Duodenal mucosa (tissue), 2 donors: ENCODE measurements around the gene EEF1AKMT3.
A peak's percentile ranks its signal among the peaks of the same experiment; 100 is the strongest.

Experiments used
- H3K27ac ChIP-seq: one replicate; pipeline ENCODE4 v1.7.0; 2013; ENCODE audit warnings: low read depth, low read length
- H3K27me3 ChIP-seq, 2 donors: one replicate each; pipeline ENCODE4 v1.7.0; 2013; ENCODE audit warnings: low read length in 2 of 2, control low read depth in 1 of 2; ENCODE audit not compliant: insufficient read depth in 2 of 2, control insufficient read depth in 1 of 2
- H3K36me3 ChIP-seq, 2 donors: one replicate each; pipeline ENCODE4 v1.7.0; 2013; ENCODE audit warnings: low read length in 2 of 2, control low read depth in 1 of 2; ENCODE audit not compliant: insufficient read depth in 2 of 2, control insufficient read depth in 1 of 2
- H3K4me1 ChIP-seq, 2 donors: one replicate each; pipeline ENCODE4 v1.7.0; 2013; ENCODE audit warnings: low read length in 2 of 2, control low read depth in 1 of 2; ENCODE audit not compliant: insufficient read depth in 2 of 2, control insufficient read depth in 1 of 2
- H3K4me3 ChIP-seq, 2 donors: one replicate each; pipeline ENCODE4 v1.7.0; 2013; ENCODE audit warnings: low read length in 2 of 2, low read depth in 1 of 2
- H3K9ac ChIP-seq, 2 donors: one replicate each; pipeline ENCODE4 v1.7.0; 2013; ENCODE audit warnings: low read length in 2 of 2, low read depth in 1 of 2
- H3K9me3 ChIP-seq, 2 donors: one replicate each; pipeline ENCODE4 v1.7.0; 2013; ENCODE audit warnings: low read length in 2 of 2, control low read depth in 1 of 2; ENCODE audit not compliant: control insufficient read depth in 1 of 2

EEF1AKMT3 gene

GRCh38 chr12:57782608-57783465 lies 10.4 kb downstream of the EEF1AKMT3 start, which contains the start of gene TSFM:
Gene TSFM, plus strand, starts transcription at chr12:57782787. Its CDS starts 15 bp downstream, at chr12:57782802.
- no peak within 1 kb of the TSS for H3K27ac ChIP-seq
- peaks cover 14 to 32% of the 10 kb centered on the region in 2 donors for H3K4me1 ChIP-seq
- no peaks in the 10 kb centered on the region for H3K27me3 ChIP-seq
- peaks cover 14 to 30% of the 10 kb centered on the region in 2 donors for H3K36me3 ChIP-seq
- no peaks in the 10 kb centered on the region for H3K9me3 ChIP-seq
- peak within 1 kb of the TSS; percentile 86 to 93 for H3K9ac ChIP-seq
- peak within 1 kb of the TSS; percentile 94 to 100 for H3K4me3 ChIP-seq

- H3K27ac ChIP-seq, result no peak overlapping the region
- H3K9ac ChIP-seq, result peak overlapping the region; percentile 86 to 93
- peaks cover 14 to 32% of the 10 kb centered on the region in 2 donors for H3K4me1 ChIP-seq
- peaks cover 16 to 33% of the 10 kb centered on the region in 2 donors for H3K36me3 ChIP-seq
- H3K9me3 ChIP-seq, result no peaks in the 10 kb centered on the region
- peak overlapping the region; percentile 94 to 100 for H3K4me3 ChIP-seq
- H3K27me3 ChIP-seq, result no peaks in the 10 kb centered on the region
Measured at GRCh38 chr12:57783466-57783801, 11.0 kb downstream of the EEF1AKMT3 start.

- Histone ChIP-seq H3K27ac (no peak overlapping the region), H3K9me3 (no peaks in the 10 kb centered on the region), H3K9ac (no peak overlapping the region), H3K4me3 (peak overlapping the region in 1 of 2 donors; percentile 4), H3K36me3 (peaks cover 16 to 37% of the 10 kb centered on the region in 2 donors), H3K4me1 (peaks cover 14 to 32% of the 10 kb centered on the region in 2 donors), H3K27me3 (no peaks in the 10 kb centered on the region)
Measured at GRCh38 chr12:57783861-57784260, 11.4 kb downstream of the EEF1AKMT3 start.

- H3K27me3 ChIP-seq, result no peaks in the 10 kb centered on the region
- H3K9ac ChIP-seq, result no peak overlapping the region
- H3K27ac ChIP-seq, result no peak overlapping the region
- H3K4me3 ChIP-seq, result no peak overlapping the region
- peaks cover 14 to 67% of the 10 kb centered on the region in 2 donors for H3K36me3 ChIP-seq
- H3K4me1 ChIP-seq, result no peaks in the 10 kb centered on the region
- no peaks in the 10 kb centered on the region for H3K9me3 ChIP-seq
Measured at GRCh38 chr12:57793920-57794319, 21.5 kb downstream of the EEF1AKMT3 start.

GRCh38 chr12:57795354-57795753 lies 22.9 kb downstream of the EEF1AKMT3 start:
- Histone ChIP-seq H3K4me1 (no peaks in the 10 kb centered on the region), H3K4me3 (no peak overlapping the region), H3K36me3 (peaks cover 14 to 63% of the 10 kb centered on the region in 2 donors), H3K27me3 (no peaks in the 10 kb centered on the region), H3K27ac (no peak overlapping the region), H3K9me3 (no peaks in the 10 kb centered on the region), H3K9ac (no peak overlapping the region)

GRCh38 chr12:57796996-57797395 lies 24.6 kb downstream of the EEF1AKMT3 start:
- H3K9ac ChIP-seq, result no peak overlapping the region
- peaks cover 11 to 64% of the 10 kb centered on the region in 2 donors for H3K36me3 ChIP-seq
- no peak overlapping the region for H3K4me3 ChIP-seq
- H3K27me3 ChIP-seq, result no peaks in the 10 kb centered on the region
- H3K27ac ChIP-seq, result no peak overlapping the region
- no peaks in the 10 kb centered on the region for H3K9me3 ChIP-seq
- H3K4me1 ChIP-seq, result no peaks in the 10 kb centered on the region

- Histone ChIP-seq H3K27ac (no peak overlapping the region), H3K27me3 (no peaks in the 10 kb centered on the region), H3K4me3 (no peak overlapping the region), H3K9ac (no peak overlapping the region), H3K4me1 (no peaks in the 10 kb centered on the region), H3K9me3 (no peaks in the 10 kb centered on the region), H3K36me3 (peaks cover 15 to 66% of the 10 kb centered on the region in 2 donors)
Measured at GRCh38 chr12:57797933-57798332, 25.5 kb downstream of the EEF1AKMT3 start.

- Histone ChIP-seq H3K36me3 (peaks cover 9 to 47% of the 10 kb centered on the region in 2 donors), H3K9ac (no peak overlapping the region), H3K27ac (no peak overlapping the region), H3K27me3 (no peaks in the 10 kb centered on the region), H3K9me3 (no peaks in the 10 kb centered on the region), H3K4me3 (no peak overlapping the region), H3K4me1 (no peaks in the 10 kb centered on the region)
Measured at GRCh38 chr12:57800965-57801364, 28.6 kb downstream of the EEF1AKMT3 start.

GRCh38 chr12:57802607-57803006 lies 30.2 kb downstream of the EEF1AKMT3 start:
- Histone ChIP-seq H3K4me3 (no peak overlapping the region), H3K36me3 (peaks cover 6 to 47% of the 10 kb centered on the region in 2 donors), H3K4me1 (no peaks in the 10 kb centered on the region), H3K27ac (no peak overlapping the region), H3K9ac (no peak overlapping the region), H3K9me3 (no peaks in the 10 kb centered on the region), H3K27me3 (no peaks in the 10 kb centered on the region)

- H3K4me3 ChIP-seq, result no peak overlapping the region
- no peak overlapping the region for H3K27ac ChIP-seq
- no peaks in the 10 kb centered on the region for H3K9me3 ChIP-seq
- peaks cover 13 to 50% of the 10 kb centered on the region in 2 donors for H3K36me3 ChIP-seq
- H3K9ac ChIP-seq, result no peak overlapping the region
- no peaks in the 10 kb centered on the region for H3K27me3 ChIP-seq
- H3K4me1 ChIP-seq, result no peaks in the 10 kb centered on the region
Measured at GRCh38 chr12:57803319-57803893, 31.0 kb downstream of the EEF1AKMT3 start.
